Left ventricle myocardium inferior (tissue), 1 donor: ENCODE measurements around the gene DUSP11. TPM values are rescaled to one million over a fixed set of nuclear protein-coding genes. Genes with fewer than 3 reads are reported as not detected.

Source experiments
- DNase-seq: peaks from one replicate; pipeline ENCODE4 v3.0.0-alpha.2; 2020
- H3K27ac ChIP-seq: fragments of 200-600 bp; replicated peaks from 2 replicates; pipeline ENCODE4 v1.8.0; 2021
- H3K27me3 ChIP-seq: fragments of 200-600 bp; 2 replicates; pipeline ENCODE4 v1.8.0; 2021; ENCODE audit warnings: low read depth
- H3K36me3 ChIP-seq: fragments of 200-600 bp; 2 replicates; pipeline ENCODE4 v1.8.0; 2021
- H3K4me1 ChIP-seq: fragments of 200-600 bp; 2 replicates; pipeline ENCODE4 v1.8.0; 2021
- H3K4me3 ChIP-seq: fragments of 200-600 bp; 2 replicates; pipeline ENCODE4 v1.8.0; 2021; ENCODE audit warnings: mild to moderate bottlenecking, moderate library complexity
- H3K9me3 ChIP-seq: fragments of 200-600 bp; replicated peaks from 2 replicates; pipeline ENCODE4 v1.8.0; 2021
- CTCF ChIP-seq: fragments of 200-600 bp; IDR thresholded peaks from 2 replicates; pipeline ENCODE4 v1.8.0; 2021; ENCODE audit warnings: antibody characterized with exemption, mild to moderate bottlenecking, borderline replicate concordance
- intact Hi-C: fragments of 100-400 bp; cut with micrococcal nuclease; formaldehyde crosslinking; loops from one replicate; pipeline ENCODE4 v1.11.0; 2022
- long read RNA-seq: library from polyadenylated mRNA; unstranded; transcript quantifications from one replicate; pipeline ENCODE4 v2.0.0, GENCODE V29; 2021
- total RNA-seq: library from RNA; stranded (reverse); fragmentation: NEBNext Ultra II Directional; extraction: Animal tissue kit (Norgen Biotek cat#: 25700); gene quantifications from one replicate; pipeline ENCODE4 v1.2.1, GENCODE V29; 2021
- donor health status: DM: no; HTN: yes; CAD: no; lungs with severe emphysema.

Gene DUSP11
- 10.6 TPM for total RNA-seq
- long read RNA-seq, transcript DUSP11-201 (9 exons, 1,653 nt): major isoform, 11 of 16 reads
- long read RNA-seq, partial matches to known transcripts: 2 of 16 reads
- long read RNA-seq, other reads (novel, unspliced or antisense): 3 of 16 reads

DNA sequence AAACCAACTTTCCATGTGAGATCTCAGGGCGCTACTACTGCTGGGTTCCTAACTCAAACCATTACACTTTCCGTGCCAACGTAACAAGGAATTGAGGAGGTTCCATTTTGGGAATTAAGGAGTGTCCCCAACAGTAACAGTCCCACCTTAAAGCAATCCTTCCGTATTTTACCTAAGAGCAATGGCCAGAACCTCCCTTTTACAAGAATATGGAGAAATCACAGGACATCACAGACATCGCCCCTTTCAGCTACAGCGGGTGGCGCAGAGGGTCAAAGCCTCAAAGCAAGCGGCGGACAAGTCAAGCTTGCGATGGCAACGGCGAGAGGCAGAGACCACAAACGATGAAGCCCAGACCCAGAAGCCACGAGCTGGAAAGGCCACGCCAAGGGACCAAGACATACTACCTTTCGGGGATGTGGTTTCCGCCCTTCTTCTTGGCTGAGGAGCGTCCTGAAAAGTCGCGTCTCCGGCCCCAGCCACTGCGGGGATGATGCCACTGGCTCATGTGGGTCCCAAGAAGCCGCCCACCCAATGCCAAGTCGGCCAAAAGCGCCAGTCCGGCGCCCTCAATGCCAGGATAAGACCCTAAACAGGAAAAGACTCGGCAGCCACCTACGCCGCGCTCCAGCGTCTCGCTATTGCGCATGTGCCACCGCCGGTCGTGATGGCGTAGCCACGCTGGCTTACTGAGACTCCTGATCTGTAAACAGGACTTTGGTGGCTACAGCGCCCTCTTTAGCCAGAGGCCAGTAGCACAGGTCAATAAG lies at the start of gene DUSP11:
Gene DUSP11, minus strand, starts transcription at position 637 of the 770 bp plus-strand sequence. Its CDS starts 129 bp downstream, at position 508.
- Histone ChIP-seq H3K36me3 (peaks cover 30% of the 10 kb centered on the region), H3K27me3 (no peaks in the 10 kb centered on the region), H3K27ac (peak within 1 kb of the TSS; percentile 94), H3K9me3 (no peaks in the 10 kb centered on the region), H3K4me3 (peak within 1 kb of the TSS; percentile 80), H3K4me1 (peaks cover 26% of the 10 kb centered on the region)
- TF ChIP-seq CTCF: peak; percentile 95
- intact Hi-C loops: no loop called here
- DNase-seq: peak; percentile 96

DNA sequence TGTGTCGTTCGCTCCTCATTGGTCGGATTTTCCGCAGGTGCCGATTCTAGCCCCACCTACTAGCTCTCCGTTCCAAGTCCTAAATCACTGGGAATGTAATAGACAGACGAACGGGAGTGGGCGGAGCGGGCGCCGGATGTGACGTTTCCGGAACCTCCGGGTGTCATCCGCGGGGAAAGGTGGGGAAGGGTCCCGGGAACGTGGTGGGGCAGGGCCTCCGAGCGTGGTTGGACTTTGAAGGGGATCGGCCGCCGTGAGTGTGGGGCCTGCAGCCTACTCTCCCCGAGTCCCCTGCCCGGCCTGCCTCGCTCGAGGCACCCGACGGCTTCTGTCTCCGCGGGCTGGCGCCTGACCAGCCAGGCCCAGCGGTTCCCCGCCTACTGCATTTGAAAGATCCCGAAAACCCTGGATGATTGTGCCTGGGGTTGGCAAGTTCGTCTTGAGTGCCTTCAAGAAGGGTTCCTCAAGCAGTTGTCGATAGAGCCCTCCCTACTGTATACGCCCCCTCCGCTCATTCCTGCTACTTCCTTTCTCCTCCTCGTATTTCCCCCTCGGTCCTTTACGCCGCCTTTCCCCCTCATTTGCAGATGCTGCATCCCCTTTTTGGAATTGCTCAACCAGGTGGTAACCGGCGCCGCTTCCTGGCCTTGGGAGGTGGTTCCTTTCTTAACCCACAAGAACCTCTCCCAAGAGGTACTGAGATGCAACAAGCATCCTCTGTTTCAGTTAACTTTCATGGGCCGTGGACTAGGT lies 49.1 kb upstream of the DUSP11 start, which contains the start of gene STAMBP:
Gene STAMBP, plus strand, starts transcription at position 144 of the 753 bp plus-strand sequence. CDS start 1,896 bp downstream, outside the sequence.
- Histone ChIP-seq H3K36me3 (peaks cover 31% of the 10 kb centered on the region), H3K4me3 (peak within 1 kb of the TSS; percentile 78), H3K9me3 (no peaks in the 10 kb centered on the region), H3K27ac (peak within 1 kb of the TSS; percentile 93), H3K4me1 (peaks cover 42% of the 10 kb centered on the region), H3K27me3 (no peaks in the 10 kb centered on the region)
- intact Hi-C loops: no loop called here
- no peak for TF ChIP-seq CTCF
- DNase-seq: peak; percentile 97

DNA sequence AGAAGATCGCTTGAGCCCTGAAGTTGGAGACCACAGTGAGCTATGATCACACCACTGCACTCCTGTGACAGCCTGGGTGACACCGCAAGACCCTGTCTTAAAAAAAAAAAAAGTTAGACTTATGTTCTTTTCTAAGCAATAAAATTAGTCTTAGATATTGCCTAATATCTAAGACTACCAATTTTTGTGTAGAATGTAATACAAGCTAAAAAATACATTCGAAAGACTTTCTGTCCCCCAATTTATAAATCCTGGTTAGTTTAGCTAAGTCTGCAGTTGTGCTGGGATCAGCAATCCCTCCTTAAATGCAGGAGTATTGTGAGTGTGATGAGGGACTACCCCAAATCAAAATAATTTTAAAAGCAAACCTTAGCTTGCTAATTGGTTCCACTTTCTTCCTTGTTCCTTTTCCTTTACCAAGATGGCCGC lies 48.5 kb upstream of the DUSP11 start:
- peaks cover 26% of the 10 kb centered on the region for H3K36me3 ChIP-seq
- no peak for DNase-seq
- no peaks in the 10 kb centered on the region for H3K9me3 ChIP-seq
- H3K27ac ChIP-seq: peak overlapping the region; percentile 93
- no peak for TF ChIP-seq CTCF
- intact Hi-C loops: no loop called here
- no peaks in the 10 kb centered on the region for H3K27me3 ChIP-seq
- H3K4me3 ChIP-seq: peak overlapping the region; percentile 78
- H3K4me1 ChIP-seq: peaks cover 42% of the 10 kb centered on the region

DNA sequence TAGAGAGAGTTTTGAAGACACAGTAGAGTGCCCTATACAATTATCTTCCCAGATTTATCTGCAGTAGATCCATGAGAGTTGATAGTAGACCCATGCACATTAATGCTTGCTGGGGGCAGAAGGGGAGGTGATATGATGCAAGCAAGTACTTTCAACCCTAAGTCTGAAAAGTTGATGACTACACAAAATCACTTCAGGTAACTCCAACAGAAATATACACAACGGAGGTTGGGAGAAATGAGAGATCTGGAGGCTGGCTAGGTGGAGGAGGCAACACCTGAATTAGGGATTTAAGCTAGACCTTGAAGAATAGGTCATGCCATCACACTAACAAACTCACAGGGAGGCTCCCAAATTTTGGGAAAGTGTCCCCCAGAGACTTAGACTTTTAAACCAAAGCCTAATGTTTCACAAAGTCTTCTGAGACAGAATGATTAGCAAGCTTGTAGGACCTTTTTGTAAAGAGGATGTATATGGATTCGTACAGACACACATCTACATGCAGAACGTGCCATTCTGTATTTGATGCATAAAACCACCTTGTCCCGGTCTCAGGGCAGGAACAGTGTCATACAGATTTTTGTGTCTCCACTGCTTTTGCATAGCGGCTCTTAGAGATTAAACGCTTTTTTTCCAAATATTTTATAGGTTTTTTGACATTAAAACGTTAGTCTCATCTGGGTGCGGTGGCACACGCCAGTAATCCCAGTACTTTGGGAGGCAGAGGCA lies 47.9 kb upstream of the DUSP11 start:
- DNase-seq: no peak
- H3K9me3 ChIP-seq: no peaks in the 10 kb centered on the region
- H3K4me3 ChIP-seq: peak overlapping the region; percentile 78
- no peaks in the 10 kb centered on the region for H3K27me3 ChIP-seq
- peaks cover 39% of the 10 kb centered on the region for H3K4me1 ChIP-seq
- intact Hi-C loops: no loop called here
- H3K36me3 ChIP-seq: peaks cover 22% of the 10 kb centered on the region
- TF ChIP-seq CTCF: no peak
- H3K27ac ChIP-seq: peak overlapping the region; percentile 93

GRCh38 chr2:73827018-73827417 lies 47.1 kb upstream of the DUSP11 start:
- DNase-seq: no peak
- Histone ChIP-seq H3K4me3 (no peak overlapping the region), H3K27me3 (no peaks in the 10 kb centered on the region), H3K36me3 (peaks cover 14% of the 10 kb centered on the region), H3K4me1 (peaks cover 31% of the 10 kb centered on the region), H3K9me3 (no peaks in the 10 kb centered on the region), H3K27ac (no peak overlapping the region)
- TF ChIP-seq CTCF: peak; percentile 20
- intact Hi-C loops: no loop called here
